ENCODE measurements around the gene ARL5C. TPM values are rescaled to one million over a fixed set of nuclear protein-coding genes. Genes with fewer than 3 reads are reported as not detected.

ARL5C gene
- total RNA-seq, 1 experiment from 2014 or later, result not detected

DNA sequence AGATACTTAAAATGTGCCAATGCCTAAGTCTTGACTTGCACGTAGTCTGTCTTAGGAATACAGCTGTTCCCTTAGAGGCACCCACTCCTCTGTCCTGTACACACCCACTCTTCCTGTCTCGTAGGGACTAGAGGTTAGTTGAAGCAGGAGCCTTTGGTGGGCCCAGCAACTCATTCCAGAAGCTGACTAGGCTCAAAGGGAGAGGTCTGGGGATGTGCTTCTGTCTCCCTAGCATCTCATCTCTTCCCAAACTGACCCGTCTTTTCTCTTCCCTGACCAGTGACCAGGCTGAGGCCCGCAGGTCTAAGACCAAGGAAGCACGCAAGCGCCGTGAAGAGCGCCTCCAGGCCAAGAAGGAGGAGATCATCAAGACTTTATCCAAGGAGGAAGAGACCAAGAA lies 38.3 kb upstream of the ARL5C start:
- Histone ChIP-seq H3K23me2 (ENCODE audit: insufficient read length, low read depth, low read length, poor library complexity, severe bottlenecking) (peaks cover 8% of the 10 kb centered on the region), H2BK5ac (ENCODE audit: insufficient read length, low read length) (no peak overlapping the region), H2AFZ (ENCODE audit: low read length) (no peak overlapping the region), H3K4me1 (ENCODE audit: insufficient read depth, low read length) (no peaks in the 10 kb centered on the region; the same call in 1 of the 2 replicates), H2AK5ac (ENCODE audit: insufficient read length, low read length) (no peak overlapping the region), H2BK15ac (ENCODE audit: low read depth, low read length) (no peak overlapping the region), H3K27ac (ENCODE audit: insufficient read length, low read depth, low read length) (no peak overlapping the region), H2BK120ac (ENCODE audit: low read depth, low read length, poor library complexity, severe bottlenecking) (no peak overlapping the region), H3K4me2 (ENCODE audit: insufficient read depth, insufficient read length, low read length) (no peak overlapping the region), H3T11ph (ENCODE audit: low read length) (no peak overlapping the region), H3K14ac (ENCODE audit: insufficient read depth, low read length) (no peak overlapping the region), H3K27me3 (ENCODE audit: insufficient read depth, low read length) (no peaks in the 10 kb centered on the region), H4K20me1 (ENCODE audit: control insufficient read depth, insufficient read depth, insufficient read length) (no peaks in the 10 kb centered on the region), H3K9ac (ENCODE audit: extremely low read depth, insufficient read length, low read length) (no peak overlapping the region), H3K4ac (ENCODE audit: low read depth, low read length) (no peak overlapping the region), H2BK20ac (ENCODE audit: low read depth, low read length, poor library complexity, severe bottlenecking) (no peak overlapping the region), H3K23ac (ENCODE audit: insufficient read length, low read depth, low read length) (no peak overlapping the region), H3K9me3 (ENCODE audit: control insufficient read depth, low read depth, low read length) (no peaks in the 10 kb centered on the region), H2BK12ac (ENCODE audit: insufficient read length, low read depth, low read length) (no peak overlapping the region), H3K79me2 (ENCODE audit: insufficient read depth, low read length) (peaks cover 3% of the 10 kb centered on the region; the same call in 1 of the 2 replicates), H3K79me1 (ENCODE audit: insufficient read depth, low read depth, low read length, poor library complexity, severe bottlenecking) (no peaks in the 10 kb centered on the region), H3K56ac (ENCODE audit: insufficient read length, low read depth, low read length) (no peak overlapping the region), H3K18ac (ENCODE audit: insufficient read length, low read depth, low read length) (no peak overlapping the region), H4K5ac (ENCODE audit: insufficient read length, low read depth, low read length) (no peak overlapping the region), H4K8ac (replicated peaks; ENCODE audit: insufficient read length, low read depth, low read length) (no peak overlapping the region), H4K91ac (ENCODE audit: insufficient read length, low read depth, low read length) (no peak overlapping the region)
- TF ChIP-seq, protein P1, sequence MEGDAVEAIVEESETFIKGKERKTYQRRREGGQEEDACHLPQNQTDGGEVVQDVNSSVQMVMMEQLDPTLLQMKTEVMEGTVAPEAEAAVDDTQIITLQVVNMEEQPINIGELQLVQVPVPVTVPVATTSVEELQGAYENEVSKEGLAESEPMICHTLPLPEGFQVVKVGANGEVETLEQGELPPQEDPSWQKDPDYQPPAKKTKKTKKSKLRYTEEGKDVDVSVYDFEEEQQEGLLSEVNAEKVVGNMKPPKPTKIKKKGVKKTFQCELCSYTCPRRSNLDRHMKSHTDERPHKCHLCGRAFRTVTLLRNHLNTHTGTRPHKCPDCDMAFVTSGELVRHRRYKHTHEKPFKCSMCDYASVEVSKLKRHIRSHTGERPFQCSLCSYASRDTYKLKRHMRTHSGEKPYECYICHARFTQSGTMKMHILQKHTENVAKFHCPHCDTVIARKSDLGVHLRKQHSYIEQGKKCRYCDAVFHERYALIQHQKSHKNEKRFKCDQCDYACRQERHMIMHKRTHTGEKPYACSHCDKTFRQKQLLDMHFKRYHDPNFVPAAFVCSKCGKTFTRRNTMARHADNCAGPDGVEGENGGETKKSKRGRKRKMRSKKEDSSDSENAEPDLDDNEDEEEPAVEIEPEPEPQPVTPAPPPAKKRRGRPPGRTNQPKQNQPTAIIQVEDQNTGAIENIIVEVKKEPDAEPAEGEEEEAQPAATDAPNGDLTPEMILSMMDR (conservative IDR thresholded peaks at IDR 0.05), result no peak
- peaks cover 2% of the 10 kb centered on the region for H3K27me3 Mint-ChIP-seq (ENCODE audit: low read depth)
- no CpG with 5 or more reads among the region's 8 CpGs for WGBS (ENCODE audit: extremely low coverage, insufficient read length, low lambda C conversion rate)
- H3K4me3 Mint-ChIP-seq, result no peak overlapping the region; a peak in 1 of 5 replicates
- DNase-seq, result no peak
- H3K27ac Mint-ChIP-seq, result peak overlapping the region in 1 of 3 experiments; percentile 85; a peak in 2 of 7 replicates
- H3K9me3 Mint-ChIP-seq, result peaks cover 0 to 7% of the 10 kb centered on the region in 2 experiments; a peak in 1 of 5 replicates
- peaks cover 22 to 44% of the 10 kb centered on the region in 2 experiments for H3K4me1 Mint-ChIP-seq
- peaks cover 39 to 52% (median 51%) of the 10 kb centered on the region in 3 experiments for H3K36me3 Mint-ChIP-seq (ENCODE audit: insufficient read depth in 1 of 3, low read depth in 3 of 3)
